SKM-1 (cell line): Measurements from ENCODE around the gene PRX.
"Not testable (repeated sequence)": the region's sequence is repeated elsewhere in the genome, so short reads cannot be mapped to it uniquely, and the experiment has no call there.

Source experiments
- DNase-seq: peaks from one replicate; lab custom pipeline; 2025; ENCODE audit not compliant: unreplicated experiment; lab: John Stamatoyannopoulos, UW

The PRX gene

DNA sequence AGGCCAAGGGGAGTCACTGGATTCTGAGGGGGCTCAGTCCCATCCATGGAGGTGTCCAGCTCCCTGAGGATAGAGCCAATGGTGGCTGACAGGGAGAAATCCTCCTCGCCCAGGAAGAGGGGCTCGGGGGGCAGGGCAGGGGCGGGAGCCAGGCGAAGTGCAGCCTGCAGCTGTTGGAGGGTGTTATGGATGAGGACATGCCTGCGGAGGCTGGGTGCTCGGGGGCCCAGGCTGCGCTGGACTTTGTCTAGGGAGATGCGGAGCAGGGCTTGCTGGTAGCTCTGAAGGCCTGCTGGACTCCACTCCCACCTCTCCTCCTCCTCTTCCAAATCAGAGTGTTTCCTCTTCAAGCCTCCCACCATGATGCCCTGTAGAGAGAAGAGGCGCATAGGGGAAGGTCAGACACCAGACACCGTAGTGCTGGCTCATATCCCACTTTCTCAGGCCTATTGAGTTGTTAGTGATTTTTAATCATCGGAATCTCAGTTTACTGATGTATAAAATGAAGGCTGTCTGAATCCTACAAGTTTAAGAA is 28.6 kb upstream of the PRX start:
- no peak for DNase-seq

DNA sequence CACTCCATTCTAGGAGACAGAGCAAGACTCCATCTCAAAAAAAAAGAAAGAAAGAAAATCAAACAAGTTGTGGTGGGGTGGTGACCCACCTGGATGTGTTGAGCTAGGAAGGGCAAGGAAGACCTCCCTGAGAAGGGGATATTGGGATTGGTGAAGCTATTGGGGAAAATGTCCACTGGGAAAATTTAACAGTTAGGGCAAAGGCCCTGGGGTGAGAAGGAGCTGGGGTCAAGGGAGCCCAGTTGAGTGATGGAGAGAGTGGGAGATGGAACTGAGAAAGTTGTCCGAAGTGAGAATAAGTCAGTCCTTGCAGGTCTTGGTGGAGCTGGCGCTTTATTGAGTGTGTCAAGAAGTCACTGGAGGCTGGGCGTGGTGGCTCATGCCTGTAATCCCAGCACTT is 25.1 kb upstream of the PRX start:
- no peak for DNase-seq

DNA sequence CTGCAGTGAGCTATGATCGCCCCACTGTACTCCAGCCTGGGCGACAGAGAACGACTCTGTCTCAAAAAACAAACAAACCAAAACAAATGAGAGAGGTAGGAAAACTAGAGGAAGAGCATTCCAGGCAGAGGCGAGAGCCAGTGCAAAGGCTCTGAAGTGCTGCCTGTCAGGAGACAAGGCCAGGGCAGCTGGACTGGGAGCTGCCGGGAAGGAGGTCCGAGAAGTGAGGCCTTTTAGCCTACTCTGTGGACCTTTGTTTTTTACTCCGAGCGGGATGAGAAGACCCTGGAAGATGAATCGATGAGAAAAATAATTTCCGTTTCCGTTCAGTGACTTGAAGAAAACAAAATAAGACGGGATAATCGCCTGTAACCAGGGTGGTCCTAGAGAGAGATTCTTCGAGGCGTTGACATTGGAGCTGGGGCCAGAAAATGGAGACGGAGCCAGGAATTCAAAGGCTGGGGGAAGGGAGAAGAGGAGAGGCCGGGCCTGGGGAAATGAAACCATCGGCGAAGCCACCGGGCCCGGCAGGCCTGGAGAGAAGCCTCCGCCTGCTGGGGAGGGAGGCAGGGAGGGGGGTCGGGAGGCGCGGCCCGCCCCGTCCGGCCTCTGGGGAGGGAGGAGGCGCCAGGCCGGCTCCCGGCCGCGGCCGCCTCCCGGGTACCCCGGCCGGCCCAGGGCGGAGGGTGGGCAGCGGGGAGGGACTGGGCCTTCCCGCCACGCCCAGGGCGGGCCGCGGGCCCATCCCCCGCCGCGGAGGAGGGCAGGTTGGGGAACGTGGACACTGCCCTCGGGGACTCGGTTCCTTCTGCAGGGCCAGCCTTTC is 20.4 kb upstream of the PRX start:
- peak; percentile 53 for DNase-seq

DNA sequence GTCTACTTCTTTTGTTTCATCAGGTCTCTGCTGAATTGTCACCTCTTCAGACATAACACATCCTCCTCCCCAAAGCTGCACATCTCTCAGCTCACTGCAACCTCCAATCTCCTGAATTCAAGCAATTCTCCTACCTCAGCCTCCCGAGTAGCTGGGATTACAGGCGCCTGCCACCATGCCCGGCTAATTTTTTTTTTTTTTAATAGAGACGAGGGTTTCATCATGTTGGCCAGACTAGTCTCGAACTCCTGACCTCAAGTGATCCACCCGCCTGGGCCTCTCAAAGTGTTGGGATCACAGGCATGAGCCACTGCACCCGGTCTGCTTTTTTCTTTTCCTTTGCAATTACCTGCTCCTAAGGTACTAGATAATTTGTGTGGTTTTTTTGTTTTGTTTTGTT is 19.6 kb upstream of the PRX start:
- DNase-seq = not testable (repeated sequence)

DNA sequence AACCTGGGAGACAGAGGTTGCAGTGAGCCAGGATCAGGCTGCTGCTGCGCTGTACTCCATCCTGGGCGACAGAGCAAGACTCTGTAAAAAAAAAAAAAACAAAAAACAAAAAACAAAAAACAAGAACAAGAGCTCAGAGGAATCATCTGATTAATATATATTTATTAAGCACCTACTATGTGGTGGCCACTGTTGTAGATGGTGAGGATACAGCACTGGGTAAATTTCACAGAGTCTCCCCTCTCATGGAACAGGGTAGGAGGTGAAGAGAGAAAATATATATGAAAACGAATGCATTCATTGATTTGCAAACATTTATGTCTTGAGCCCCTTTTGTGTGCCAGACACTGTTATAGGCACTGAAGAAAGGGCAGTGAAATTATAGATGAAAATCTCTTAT is 18.5 kb upstream of the PRX start:
- no peak for DNase-seq

DNA sequence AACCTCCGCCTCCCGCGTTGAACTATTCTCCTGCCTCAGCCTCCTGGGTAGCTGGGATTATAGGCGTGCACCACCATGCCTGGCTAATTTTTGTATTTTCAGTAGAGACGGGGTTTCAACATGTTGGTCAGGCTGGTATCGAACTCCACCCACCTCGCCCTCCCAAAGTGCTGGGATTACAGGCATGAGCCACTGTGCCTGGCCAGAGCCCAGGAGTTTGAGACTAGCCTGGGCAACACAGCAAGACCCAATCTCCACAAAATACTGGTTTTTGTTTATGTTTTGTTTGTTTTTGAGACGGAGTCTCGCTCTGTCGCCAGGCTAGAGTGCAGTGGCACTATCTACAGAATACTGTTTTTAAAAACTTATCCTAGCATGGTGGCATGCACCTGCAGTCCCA is 17.1 kb upstream of the PRX start:
- DNase-seq = not testable (repeated sequence)

DNA sequence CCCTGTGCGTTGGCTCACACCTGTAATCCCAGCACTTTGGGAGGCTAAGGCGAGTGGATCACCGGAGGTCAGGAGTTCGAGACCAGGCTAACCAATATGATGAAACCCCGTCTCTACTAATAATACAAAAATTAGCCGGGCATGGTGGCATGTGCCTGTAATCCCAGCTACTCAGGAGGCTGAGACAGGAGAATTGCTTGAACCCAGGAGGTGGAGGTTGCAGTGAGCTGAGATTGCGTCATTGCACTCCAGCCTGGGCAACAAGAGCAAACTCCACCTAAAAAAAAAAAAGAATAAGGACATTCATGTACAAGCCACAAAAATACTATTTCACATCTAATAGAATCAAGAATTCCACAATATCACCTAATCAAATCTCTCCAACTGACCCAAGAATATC is 15.0 kb upstream of the PRX start:
- not testable (repeated sequence) for DNase-seq

DNA sequence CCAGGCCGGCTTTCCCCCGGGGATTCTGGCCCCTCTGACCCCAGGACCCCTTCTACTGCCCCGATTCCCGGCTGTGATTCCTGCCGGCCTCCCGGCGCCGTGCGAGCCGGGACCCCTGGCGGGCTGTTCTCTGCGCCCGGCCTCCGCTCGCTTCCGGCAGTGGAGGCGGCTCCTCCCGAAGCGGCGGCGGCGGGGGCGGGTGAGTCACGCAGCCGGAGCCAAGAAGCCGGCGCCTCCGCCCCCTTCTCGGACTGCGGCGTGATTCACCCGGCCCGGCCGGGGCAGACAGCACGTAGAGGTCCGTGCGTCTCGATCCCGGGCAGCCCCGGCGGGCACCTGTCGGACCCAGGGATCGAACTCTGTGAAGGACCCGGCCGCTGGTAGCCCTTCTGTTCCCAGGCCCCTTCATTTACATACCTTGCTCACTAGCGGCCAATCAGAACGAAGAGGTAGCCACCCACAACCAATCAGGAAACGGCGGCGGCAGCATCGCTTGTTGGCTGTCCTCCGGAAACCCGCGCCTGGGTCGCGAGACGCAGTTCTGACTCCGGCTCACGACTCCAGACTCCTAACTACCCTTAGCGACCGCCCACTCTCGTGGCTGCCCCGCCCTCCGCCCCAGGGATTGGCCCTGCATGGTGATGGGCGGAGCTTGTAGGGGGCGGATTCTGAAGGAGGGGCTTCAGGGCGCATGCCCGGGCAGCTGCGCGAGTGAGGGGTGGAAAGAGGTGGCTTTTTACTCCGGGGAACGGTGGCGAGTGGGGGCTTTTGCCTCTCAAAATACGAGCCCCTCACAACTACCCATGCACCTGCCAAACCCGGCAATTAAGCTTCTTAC is 12.5 kb upstream of the PRX start, which contains the start of gene SERTAD1:
Gene SERTAD1 (minus strand): TSS at position 543 of the 838 bp plus-strand sequence. CDS start 2,446 bp downstream, outside the sequence.
- peak; percentile 99 for DNase-seq

DNA sequence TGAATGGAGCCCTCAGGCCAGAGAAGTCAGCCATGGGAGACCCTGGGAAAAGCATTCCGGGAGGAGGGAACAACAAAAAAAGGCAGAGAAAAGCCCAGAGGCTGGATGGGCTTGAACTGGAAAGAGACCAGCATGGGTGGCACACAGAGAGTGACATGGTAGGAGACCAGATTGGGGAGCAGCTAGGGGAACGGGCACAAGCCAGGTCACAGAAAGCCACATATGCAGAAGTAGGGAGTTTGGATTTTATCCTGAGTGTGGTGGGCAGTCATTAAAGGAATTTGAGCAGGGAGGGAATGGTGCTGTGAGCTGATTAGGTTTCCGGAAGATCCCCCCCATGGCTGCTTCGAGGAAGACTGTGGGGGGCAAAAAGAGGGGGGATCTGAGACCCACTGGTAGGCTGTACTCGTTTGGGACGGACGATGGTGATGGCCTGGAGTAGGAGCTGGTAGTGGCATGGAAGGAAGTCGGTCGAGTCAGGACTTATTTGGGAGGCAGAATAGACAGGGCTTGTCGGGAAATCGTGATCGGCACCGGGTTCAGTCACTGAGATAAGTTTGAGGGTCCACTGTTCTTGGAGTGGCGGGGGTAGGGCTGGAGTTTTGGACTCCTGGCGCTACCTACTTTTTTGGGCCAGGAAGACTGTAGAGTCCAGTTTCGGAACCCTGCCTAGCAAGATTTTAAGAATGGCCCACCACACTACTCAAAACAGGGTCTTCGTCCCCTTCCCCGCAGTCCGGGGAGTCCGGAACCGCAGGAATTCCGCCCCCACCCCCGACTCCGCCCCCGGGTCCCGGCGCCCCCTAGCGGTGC is 11.7 kb upstream of the PRX start:
- DNase-seq = no peak

DNA sequence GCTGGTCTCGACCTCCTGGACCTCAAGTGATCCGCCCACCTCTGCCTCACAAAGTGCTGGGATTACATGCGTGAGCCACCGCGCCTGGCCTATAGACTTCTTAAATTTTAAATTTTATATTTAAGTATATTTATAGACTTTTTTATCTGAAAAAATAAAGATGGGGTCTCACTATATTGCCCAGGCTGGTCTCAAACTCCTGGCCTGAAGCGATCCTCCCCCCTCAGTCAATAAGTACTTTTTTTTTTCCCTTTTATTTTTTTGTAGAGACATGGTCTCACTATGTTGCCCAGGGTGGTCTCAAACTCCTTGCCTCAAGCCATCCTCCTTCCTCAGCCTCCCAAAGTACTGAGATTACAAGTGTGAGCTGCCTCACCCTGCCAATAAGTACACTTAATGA is 10.8 kb upstream of the PRX start:
- DNase-seq = no peak

DNA sequence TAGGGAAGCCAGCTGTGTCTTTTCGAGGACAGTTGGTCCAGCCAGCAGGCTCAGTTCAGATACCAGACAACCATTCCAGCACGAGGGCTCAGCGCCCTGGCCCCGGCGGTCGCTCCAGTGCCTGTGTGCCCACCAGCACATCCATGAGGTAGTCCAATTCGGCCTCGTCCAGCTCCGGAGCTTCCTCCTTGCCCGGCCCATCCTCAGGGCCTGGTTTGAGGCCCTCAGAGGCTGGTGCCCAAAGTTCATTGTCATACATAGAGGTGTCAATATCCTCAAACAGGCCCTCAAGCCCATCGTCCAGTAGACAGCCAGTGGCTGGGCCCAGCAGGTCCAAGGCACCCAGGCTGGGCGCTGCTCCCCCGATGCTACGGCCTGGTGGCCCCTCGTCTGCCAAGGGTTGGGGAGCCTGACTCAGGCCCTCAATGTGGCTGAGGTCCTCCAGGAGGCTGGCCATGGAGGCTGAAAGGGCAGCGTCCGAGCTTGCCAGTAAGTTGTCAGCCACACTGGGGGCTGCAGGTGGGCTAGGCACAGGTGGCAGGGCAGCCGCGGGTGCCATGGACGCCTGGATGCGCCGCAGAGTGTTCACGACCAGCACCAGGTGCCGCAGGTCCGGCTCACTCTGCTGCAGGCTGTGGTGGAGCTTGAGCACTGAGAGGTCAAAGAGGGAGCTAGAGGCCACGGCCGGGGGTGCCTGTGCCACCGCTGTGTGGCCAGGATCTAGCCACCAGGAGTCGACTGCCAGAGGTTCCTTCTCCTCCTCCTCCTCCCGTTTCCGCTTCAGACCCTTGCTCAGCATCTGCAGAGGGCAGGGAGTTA is 9.8 kb upstream of the PRX start:
- DNase-seq = no peak

DNA sequence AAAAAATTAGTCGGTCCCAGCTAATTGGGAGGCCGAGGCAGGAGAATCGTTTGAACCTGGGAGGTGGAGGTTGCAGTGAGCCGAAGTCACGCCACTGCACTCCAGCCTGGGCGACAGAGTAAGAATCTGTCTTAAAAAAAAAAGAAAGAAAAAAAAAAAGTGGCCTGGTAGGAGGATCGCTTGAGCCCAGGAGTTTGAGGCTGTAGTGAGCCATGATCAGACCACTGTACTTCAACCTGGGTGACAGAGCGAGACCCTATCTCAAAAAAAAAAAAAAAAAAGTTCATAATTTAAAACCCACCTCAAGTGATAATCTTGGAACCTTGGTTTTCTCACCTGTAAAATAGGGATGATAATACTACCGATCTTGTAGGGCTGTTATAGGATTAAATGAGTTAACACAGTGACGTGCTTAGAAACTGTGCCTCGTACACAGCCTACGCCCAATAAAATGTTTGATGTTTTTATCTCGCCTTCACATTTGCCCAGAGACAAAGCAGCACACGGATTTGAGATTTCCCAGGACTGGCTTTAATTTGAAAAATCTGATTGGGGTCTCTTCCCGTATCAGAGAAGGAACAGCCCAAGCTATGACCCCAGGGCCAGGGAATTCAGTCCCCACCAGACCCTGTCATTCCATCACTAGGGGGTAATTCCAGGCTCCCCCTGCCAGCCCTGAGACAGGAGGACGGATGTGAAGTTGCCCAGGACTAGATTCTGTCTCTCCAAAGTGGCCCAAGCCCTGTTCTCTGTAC is 9.0 kb upstream of the PRX start:
- no peak for DNase-seq

DNA sequence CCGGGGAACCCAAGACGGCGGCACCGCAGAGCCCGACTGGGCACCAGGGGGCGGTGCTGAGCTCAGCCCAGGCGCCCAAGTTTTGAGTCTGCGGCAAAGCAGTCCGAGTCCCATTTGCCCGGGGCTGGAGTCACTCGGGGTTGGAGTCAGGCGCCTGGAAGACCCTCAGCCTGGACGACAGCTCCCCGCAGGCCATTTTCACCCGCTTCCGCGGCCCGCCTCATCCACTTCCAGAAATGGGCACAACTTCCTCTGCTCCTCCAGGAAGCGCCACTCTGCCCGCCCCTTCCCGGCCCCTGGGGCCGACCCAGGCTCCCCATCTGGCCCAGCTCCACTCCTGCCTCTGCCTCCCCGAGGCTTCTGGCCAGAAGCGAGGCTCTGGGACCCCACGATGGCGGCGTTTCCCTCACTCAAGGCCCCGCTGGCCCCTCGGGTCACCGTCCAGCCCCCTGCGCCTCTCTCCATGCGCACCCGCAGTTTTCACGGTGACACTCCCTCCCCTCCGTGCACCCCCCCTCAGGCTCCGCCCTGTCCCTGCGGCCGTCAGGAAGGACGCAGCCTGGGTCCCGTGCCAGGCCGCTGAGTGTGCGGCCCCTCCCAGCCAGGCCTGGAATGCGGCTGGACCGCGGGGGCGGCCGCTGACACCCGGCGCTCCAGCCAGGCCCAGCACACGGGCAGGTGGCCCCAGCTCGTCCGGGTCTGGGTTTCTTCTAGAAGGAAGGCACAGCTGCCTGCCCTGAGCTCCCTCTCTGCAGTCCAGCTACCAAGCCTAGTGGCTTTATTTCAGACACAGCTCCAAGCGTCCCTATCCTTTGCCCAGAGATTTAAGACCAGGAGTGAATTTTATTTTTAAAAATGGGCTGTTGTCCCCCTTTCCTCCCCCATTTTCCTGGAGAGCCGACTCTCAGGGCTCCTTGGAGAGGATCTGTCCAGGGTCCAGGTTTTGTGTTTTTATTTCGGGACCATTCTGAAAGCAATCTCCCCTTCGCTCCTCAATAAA is 7.9 kb upstream of the PRX start:
- DNase-seq = peak; percentile 45

DNA sequence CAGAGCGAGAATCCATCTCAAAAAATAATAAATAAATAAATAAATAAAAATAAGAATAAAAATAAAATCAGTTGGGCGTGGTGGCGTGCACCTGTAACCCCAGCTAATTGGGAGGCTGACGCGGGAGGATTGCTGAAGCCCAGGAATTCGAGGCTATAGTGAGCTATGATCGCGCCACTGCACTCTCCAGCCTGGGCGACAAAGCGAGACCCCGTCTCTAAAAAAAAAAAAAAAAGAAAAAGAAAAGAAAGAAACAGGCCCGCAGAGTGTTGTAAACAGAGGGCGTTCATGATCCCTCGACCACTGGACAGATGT is 7.2 kb upstream of the PRX start:
- DNase-seq = no peak

DNA sequence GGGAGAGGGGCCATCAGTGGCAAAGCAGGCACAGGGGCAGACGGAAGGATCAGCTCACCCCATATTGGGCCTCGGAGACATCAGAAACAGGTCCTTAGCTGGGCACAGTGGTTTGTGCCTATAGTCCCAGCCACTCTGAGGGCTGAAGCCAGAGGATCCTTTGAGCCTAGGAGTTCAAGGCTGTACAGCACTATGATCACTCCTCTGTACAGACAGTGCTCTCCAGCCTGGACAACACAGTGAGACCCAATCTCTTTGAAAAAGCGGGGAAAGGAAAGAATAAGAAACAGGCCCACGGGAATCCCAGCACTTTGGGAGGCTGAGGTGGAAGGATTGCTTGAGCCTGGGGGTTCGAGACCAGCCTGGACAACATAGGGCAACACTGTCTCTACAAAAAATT is 6.6 kb upstream of the PRX start:
- no peak for DNase-seq

DNA sequence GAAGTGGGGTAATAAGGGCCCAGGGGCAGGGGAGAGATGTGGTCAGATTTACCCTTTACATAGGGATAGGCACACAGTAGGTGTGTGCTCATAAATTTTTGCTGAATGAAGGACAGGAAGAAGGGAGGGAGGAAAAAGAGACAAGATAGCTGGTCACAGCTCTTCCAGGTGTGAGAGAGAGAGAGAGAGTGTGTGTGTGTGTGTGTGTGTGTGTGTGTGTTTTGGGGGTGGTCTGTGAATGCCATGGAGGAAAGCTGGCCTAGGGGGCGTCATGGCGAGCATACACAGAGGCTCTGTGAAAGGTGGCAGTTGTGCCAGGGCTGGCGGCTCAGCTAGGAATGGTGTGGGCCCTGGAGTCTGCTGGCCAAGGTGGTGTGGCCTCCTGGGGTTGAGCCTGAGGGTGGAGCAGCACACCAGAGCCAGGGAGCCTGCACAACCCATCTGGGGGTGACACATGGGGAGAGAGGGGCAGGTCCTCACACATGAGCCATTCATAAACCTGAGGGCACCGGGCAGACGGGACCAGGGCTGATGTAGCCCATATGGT is 6.0 kb upstream of the PRX start:
- no peak for DNase-seq

DNA sequence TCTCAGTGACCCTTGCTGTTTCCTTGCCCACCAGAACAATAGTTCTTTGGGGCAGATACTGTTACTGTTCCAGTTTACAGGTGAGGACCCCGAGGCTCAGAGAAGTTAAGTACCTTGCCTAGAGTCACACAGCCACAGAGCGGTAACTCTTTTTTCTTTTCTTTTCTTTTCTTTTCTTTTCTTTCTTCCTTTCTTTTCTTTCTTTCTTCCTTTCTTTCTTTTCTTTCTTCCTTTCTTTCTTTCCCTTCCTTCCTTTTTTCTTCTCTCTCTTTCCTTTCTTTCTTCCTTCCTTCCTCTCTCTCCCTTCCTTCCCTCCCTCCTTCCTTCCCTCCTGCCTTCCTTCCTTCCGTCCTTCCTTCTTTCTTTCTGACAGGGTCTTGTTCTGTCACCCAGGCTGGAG is 4.9 kb upstream of the PRX start:
- no peak for DNase-seq

DNA sequence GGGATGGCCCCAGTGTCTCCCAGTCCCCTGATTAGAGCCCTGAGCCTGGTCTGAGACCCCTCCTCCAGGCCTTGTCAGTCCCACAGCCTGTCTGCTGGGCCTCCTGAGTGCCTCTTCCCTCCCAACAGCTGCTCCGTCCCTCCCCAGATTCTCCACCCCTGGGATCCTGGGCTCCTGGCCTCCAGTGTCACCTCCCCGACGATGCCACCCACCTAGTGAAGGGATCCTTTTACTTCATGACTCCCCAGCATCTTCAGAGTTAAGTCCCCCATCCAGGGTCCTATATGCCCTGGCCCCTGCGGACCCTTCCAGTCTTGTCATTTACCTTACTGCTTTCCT is 4.4 kb upstream of the PRX start:
- no peak for DNase-seq
